HK-2 (cell line): ENCODE measurements around the gene AKAP7.

ENCODE experiments used
- DNase-seq: peaks from one replicate; pipeline ENCODE4 v3.0.0-alpha.2; 2018; ENCODE audit not compliant: unreplicated experiment

Gene AKAP7

DNA sequence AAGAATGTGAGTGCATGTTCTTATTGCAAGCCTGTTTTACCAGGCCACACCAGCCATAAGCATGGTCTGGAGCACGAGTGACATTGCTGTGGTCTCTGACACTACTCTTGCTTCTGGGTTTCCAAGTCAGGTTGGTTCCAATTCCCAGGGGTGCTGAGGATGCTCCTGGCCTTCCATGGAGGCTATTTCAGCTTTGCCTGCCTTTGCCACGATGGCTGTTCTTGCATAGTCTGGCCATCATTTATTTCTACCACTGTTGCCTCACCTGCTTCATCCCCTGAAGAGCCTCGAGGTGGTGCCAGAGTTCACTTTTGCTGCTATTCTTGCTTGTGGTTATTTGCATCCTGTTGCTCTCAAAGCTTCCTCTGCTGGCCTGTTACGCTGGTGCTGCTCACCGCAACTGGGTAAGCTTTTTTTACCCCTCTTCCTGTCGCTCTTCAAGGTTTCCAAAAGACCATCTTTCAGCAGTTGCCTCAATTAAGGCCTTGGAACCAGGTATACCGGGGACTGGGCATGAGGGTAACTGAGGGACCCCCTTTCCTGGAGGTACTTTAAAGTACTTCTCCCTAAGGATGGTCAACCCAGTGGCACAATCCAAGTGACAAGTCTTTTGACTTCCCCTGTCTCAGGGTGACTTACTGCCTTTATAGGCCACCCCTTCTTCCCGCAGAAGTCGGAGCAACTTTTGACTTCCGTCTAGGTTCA, 64.5 kb downstream of the AKAP7 start:
- DNase-seq, result peak; percentile 26

DNA sequence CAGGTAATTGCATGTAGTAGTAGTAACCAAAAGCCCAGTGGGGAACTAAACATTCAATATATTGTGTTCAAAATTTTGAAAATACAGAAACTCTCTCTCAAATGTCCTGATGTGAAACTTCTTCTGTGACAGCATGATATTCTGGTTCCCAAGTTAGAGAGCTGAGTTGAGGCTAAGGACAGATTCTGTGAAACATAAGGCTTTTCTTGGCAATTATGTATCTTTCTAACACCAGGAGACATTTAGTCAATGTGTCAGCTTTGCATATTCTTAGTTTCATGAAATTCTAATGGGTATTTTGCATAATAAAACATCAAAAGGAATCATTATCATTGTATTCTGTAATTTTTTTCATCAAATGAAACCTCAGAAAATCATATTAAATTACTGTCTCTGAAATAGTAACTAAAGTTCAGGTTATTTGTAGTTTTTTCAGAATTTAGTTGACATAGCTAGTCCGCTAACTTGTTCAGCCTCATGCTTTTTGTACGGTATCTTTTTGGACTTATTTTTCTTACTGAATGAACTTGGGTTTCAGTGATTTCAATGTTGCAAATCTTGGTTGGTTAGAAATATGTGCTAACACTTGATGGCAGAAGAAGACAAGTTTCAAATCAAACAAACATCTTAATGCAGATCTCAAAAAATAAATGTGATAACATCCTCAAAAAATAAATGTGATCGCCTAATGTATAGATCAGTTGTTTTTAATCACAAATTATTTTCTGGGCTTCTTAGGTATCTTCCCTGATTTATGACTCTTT, 70.4 kb downstream of the AKAP7 start:
- no peak for DNase-seq

DNA sequence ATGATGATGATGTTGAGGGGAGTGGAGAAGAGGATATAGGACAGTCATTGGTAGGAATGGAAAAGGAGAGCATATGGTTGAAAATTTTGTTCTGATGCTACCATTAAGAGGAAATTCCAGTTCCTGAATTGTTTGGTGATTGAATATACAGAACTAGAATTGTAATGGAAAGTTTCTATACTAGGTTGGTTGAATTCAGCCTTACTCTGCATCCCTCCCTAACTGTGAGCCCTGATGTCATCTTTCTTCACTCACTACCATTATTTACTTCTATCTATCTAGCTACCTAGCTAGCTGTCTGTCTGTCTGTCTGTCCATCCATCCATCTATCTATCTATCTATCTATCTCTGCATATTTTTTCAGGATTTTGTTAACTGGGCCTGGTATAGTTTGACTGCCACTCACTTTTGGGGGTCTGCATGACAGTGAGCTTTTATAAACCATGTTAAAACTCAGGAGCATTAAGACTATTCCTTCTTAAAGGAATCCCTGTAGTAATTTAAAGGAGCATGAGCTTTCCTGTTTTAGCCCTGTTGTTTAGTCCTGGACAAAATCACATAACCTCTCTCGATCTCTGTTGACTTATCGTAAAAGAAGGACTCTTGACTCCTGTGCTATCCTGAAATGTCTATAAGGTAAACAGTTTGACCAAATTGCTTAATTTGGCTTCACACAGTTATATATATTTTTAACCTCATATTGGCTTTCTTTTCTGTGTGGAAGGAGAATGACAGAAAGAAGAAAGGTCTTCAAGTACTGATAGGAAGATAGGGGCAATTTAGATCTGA, 71.4 kb downstream of the AKAP7 start:
- no peak for DNase-seq

DNA sequence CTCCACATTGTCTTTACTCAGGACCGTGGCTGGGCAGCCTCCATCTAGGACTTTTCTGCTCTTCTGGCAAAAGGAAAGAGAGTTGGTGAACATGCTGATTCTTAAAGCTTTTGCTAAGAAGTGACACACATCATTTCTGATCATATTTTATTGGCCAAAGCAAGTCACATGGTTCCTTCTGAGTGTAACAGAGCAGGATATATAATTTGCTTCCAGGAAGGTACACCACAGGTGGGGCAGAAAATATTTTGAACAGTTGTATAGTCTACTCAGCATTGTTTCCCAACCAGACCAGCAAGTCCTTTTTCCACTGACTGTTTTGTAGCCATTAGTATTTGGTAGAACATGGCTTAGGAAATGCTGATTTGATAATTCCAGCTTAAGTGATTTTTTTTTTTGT, 73.5 kb downstream of the AKAP7 start:
- no peak for DNase-seq

- no peak for DNase-seq
Measured at GRCh38 chr6:131210469-131210868, 75.2 kb downstream of the AKAP7 start.

DNA sequence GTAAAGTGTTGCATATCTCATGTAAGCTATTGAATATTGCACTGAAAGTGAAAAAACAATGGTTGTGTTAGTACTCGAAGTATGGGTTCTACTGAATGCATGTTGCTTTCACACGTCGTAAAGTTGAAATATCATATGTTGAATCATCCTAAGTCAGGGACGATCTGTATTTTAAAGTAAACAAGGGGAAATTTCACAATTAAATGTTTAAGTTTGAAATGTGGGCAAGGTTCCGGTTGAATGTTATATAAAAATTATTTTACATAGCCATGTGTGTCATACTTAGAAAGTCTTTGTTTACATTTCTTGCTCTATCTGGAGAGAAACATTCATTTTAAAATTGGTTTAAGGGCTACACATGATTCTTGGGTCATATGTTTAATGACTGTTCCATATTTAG, 76.8 kb downstream of the AKAP7 start:
- no peak for DNase-seq

DNA sequence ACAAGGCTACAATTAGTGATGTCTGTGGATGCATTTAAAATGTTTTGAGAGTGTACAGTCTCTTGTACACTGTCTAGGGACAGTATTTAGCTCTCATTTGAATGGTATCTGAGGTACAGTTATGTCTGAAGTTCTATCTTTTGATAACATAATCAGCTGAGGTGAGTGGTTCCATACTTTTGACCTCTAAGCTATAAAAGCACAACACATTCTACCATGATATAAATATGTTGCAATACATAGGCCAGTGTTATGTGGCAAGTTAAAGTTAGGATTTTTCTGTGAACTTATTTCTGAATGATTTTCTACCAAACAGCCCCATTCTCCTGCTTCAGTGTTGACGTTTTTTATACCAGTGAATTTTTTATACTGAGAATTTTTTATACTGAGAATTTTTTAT, 77.6 kb downstream of the AKAP7 start:
- DNase-seq, result no peak

- DNase-seq, result no peak
Measured at GRCh38 chr6:131213501-131213990, 78.3 kb downstream of the AKAP7 start.

- no peak for DNase-seq
Measured at GRCh38 chr6:131215219-131215618, 80.0 kb downstream of the AKAP7 start.

GRCh38 chr6:131216246-131216645, 81.0 kb downstream of the AKAP7 start:
- DNase-seq, result no peak

DNA sequence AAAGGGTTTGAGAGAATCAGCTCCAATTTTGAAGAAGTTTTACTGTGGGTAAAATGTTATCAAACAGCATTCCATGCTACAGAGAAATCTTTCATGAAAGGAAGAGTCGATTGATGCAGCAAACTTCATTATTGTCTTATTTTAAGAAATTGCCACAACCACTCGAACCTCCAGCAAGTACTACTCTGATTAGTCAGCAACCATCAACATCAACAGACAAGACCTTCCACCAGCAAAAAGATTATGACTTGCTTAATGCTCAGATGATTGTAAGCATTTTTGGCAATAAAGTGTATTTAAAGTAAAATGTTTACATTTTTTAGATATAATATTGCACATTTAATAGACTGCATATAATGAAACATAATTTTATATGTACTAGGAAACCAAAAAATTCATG, 87.5 kb downstream of the AKAP7 start:
- DNase-seq, result no peak

DNA sequence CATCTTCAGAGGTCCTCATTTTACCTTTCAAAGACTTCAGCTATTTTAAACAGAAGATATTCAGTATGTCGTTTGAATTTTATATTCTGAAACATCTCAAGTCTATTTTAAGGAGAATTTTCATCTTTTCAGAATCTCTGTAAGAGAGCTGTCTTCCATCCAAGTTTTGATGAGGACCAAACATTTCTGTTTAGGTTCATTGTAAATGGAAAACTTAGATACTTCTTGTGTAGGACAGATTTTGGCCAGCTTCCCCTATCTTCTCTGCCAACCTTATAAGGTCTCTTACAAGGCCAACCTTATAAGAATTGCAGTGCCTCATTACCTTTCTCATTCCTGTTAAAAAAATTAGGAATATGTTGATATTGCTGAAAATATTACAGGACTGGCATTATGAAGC, 88.1 kb downstream of the AKAP7 start:
- DNase-seq, result no peak

DNA sequence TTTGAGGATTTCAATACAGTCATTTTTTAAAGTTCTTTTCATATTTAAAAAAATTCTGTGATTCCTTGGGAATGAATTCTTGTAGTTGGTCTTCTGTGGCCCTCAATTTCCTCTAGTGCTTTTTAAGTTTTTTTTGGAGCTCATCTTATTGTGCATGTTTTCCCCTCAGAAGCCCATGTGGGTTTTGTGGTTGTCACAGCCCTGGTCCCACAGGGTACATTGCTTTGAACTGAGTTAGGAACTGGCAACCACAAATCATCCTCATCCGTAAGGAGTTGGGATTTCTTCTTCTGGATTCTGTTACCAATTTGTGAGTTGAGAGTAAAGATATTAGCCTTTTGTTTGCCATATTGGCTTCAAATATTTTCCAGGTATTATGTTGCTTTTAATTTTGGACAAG, 89.9 kb downstream of the AKAP7 start:
- DNase-seq, result no peak

DNA sequence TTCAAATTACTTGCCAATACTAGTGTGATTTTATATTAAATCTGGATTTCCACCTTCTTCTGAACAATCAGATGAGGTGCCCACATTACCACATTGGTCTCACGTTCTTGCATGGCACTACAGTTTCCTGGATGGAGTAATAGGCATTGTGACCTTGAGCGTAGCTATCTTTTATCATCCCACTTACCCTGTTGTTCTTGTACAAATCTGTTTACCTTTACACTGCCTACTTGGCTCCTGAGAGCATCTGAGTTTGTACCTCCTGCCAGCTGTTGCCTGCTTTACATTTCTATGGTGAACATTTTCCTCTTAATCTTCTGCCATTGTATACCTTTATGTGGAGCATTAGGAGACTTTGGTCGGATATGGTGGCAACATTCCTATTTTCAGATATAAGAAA, 90.7 kb downstream of the AKAP7 start:
- DNase-seq, result no peak

- no peak for DNase-seq
Measured at GRCh38 chr6:131226459-131227157, 91.3 kb downstream of the AKAP7 start.

DNA sequence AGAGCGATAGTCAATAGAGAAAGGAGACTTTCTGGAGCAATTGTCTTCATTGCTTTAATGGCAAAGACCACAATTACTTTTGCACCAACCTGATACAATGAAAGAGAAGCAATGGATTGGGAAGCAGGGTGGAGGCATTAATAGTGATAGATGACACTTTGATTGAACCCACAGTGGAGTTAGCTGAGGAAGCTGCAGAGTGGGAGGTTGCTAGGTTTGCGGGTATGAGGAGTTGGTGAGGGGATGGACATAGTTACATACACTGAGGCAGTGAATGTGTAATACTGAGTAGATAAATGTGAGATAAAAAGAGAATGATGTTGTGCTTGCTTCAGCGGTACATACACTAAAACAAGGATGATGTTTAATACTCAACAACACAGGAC, 91.9 kb downstream of the AKAP7 start:
- DNase-seq, result no peak

- DNase-seq, result no peak
Measured at GRCh38 chr6:131231103-131231502, 95.8 kb downstream of the AKAP7 start.

DNA sequence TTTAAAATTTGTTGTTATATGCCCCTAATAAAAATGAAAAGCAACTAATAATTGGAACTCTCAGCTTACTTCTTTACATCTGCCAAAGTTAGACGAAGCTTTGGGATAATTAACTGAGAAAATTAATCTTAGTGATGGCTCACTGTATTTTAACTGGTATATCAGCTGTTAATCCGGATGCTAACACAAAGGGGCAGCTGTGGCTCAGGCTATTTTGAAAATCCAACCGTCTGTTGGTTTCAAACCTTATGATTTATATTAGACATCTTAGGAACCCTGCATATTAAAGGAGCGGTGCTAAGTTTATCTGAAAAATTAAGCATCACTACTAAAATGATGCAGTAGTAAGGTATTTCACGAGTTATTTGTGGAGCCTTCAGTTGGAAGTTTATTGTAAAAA, 96.6 kb downstream of the AKAP7 start:
- no peak for DNase-seq

- no peak for DNase-seq
Measured at GRCh38 chr6:131244942-131245341, 109.7 kb downstream of the AKAP7 start.

DNA sequence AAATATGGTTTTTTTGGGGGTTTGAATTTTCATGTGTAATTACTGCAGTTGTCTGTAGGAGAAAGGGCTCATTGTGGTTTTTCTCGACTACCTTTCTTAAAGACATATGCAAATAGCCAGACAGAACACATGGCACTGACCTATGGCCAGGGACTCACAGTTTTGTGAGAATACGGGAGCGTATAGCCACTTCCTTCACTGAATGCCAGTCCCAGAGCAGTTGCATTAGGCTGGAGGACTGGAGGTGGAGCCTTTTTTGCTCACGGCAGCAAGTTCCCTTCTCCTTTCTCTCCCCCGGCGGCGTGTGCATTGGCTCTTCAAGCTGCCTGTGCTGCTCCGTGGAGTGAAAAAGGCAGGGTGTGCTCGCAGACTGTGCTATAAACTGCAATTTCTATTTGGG, 114.9 kb downstream of the AKAP7 start:
- DNase-seq, result no peak

DNA sequence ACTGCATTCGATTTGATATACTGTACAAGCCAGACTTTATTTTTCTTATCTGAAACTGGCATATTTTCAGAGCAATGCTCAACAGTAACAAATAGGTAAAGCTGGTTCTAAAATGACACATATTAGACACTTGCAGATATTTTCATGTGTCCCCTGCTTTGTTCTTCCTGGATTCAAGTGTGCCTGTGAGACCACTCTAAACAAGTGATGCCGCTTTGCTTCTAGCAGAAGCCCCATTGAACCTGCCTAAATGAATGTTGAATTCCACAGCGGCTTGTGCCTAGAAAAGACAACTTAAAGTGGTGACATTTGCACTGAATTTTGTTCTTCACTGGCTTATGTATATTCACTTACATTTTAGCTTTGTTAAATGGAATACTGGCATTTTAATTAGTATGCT, 115.7 kb downstream of the AKAP7 start:
- DNase-seq, result no peak

- no peak for DNase-seq
Measured at GRCh38 chr6:131251590-131252199, 116.4 kb downstream of the AKAP7 start.
